ENCODE data around the gene ZNRF2.

GRCh38 chr7:30253796-30254165, 30.6 kb upstream of the ZNRF2 start:
- TF ChIP-seq, protein P1, sequence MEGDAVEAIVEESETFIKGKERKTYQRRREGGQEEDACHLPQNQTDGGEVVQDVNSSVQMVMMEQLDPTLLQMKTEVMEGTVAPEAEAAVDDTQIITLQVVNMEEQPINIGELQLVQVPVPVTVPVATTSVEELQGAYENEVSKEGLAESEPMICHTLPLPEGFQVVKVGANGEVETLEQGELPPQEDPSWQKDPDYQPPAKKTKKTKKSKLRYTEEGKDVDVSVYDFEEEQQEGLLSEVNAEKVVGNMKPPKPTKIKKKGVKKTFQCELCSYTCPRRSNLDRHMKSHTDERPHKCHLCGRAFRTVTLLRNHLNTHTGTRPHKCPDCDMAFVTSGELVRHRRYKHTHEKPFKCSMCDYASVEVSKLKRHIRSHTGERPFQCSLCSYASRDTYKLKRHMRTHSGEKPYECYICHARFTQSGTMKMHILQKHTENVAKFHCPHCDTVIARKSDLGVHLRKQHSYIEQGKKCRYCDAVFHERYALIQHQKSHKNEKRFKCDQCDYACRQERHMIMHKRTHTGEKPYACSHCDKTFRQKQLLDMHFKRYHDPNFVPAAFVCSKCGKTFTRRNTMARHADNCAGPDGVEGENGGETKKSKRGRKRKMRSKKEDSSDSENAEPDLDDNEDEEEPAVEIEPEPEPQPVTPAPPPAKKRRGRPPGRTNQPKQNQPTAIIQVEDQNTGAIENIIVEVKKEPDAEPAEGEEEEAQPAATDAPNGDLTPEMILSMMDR (optimal IDR thresholded peaks at IDR 0.05 in 1 of 3, IDR thresholded peaks at IDR 0.05 in 1 of 3, conservative IDR thresholded peaks at IDR 0.05 in 1 of 3; ENCODE audit: extremely low read depth in 1 of 3, insufficient read depth in 2 of 3, low read length in 3 of 3), result no peak
- TF ChIP-seq EZH2 (IDR thresholded peaks at IDR 0.05; ENCODE audit: low read length), result no peak
